Heart left ventricle (tissue), 16 donors: ENCODE data around the gene MEF2D. TPM values are rescaled to one million over a fixed set of nuclear protein-coding genes. Genes with fewer than 3 reads are reported as not detected.
A peak's percentile ranks its signal among the peaks of the same experiment; 100 is the strongest.

Source experiments
- ATAC-seq, 4 donors: fragments of 200-7000 bp; cut with Tn5 transposase; one replicate each; pipeline ENCODE4 v1.9.1; 2020 to 2022; ENCODE audit warnings: moderate library complexity in 4 of 4, mild to moderate bottlenecking in 3 of 4, moderate number of reproducible peaks in 1 of 4
- DNase-seq, 5 donors: peaks; one replicate each; pipeline ENCODE4 v3.0.0-alpha.2; 2020
- H3K27ac ChIP-seq, 12 donors: fragments of 200-600 bp; sonication (generic) in 4 of 12; one replicate each; pipeline versions ENCODE4 v1.5.0 to v1.8.0; 2016 to 2022; ENCODE audit warnings: mild to moderate bottlenecking in 2 of 12
- H3K27me3 ChIP-seq, 9 donors: fragments of 200-600 bp; sonication (generic) in 2 of 9; one replicate each; pipeline versions ENCODE4 v1.5.1 to v1.8.0; 2016 to 2022; ENCODE audit warnings: mild to moderate bottlenecking in 3 of 9
- H3K36me3 ChIP-seq, 9 donors: fragments of 200-600 bp; sonication (generic) in 2 of 9; one replicate each; pipeline versions ENCODE4 v1.5.0 to v1.8.0; 2018 to 2022; ENCODE audit warnings: mild to moderate bottlenecking in 2 of 9
- H3K4me1 ChIP-seq, 12 donors: fragments of 200-600 bp; sonication (generic) in 4 of 12; one replicate each; pipeline versions ENCODE4 v1.5.0 to v1.8.0; 2016 to 2022; ENCODE audit warnings: mild to moderate bottlenecking in 3 of 12
- H3K4me3 ChIP-seq, 12 donors: fragments of 200-600 bp; sonication (generic) in 4 of 12; one replicate each; pipeline versions ENCODE4 v1.5.0 to v1.8.0; 2017 to 2022; ENCODE audit warnings: mild to moderate bottlenecking in 9 of 12, moderate library complexity in 4 of 12
- H3K9me3 ChIP-seq, 12 donors: fragments of 200-600 bp; sonication (generic) in 4 of 12; one replicate each; pipeline versions ENCODE4 v1.5.0 to v1.8.0; 2016 to 2022; ENCODE audit warnings: mild to moderate bottlenecking in 1 of 12
- CTCF ChIP-seq, 12 donors: fragments of 200-600 bp; sonication (generic) in 4 of 12; IDR thresholded peaks; one replicate each; pipeline versions ENCODE4 v1.5.0 to v1.8.0; 2018 to 2022; ENCODE audit warnings: antibody characterized with exemption in 12 of 12, mild to moderate bottlenecking in 5 of 12
- POLR2A ChIP-seq, 2 donors: fragments of 450-650 bp; IDR thresholded peaks; one replicate each; pipeline ENCODE4 v1.6.1; 2017; ENCODE audit warnings: antibody characterized with exemption in 2 of 2, mild to moderate bottlenecking in 2 of 2, moderate library complexity in 2 of 2
- WGBS, 4 donors: extraction: QIAGEN DNeasy Blood & Tissue Kit in 2 of 4; methylation state at CpG; one replicate each; pipeline versions ENCODE4 v1.1.5 to v1.1.7; 2013 to 2018; 5-methylcytosine and 5-hydroxymethylcytosine counted together
- intact Hi-C, 10 donors: fragments of 100-400 bp; cut with DNase I; formaldehyde crosslinking; loops; one replicate each; pipeline versions ENCODE4 v1.11.1 to v1.14.2; 2022
- long read RNA-seq, 3 donors: library from polyadenylated mRNA; unstranded; transcript quantifications; one replicate each; pipeline ENCODE4 v2.0.0, GENCODE V29; 2020 to 2021
- polyA plus RNA-seq, 2 donors: library from polyadenylated mRNA; stranded (reverse); fragments of 200-250 nt; gene quantifications; one replicate each; pipeline ENCODE4 v1.2.3, GENCODE V29; 2013
- total RNA-seq, 9 donors: library from RNA; depleted of rRNA in 2 of 9; stranded (reverse); fragments of >200 nt in 2 of 9; fragmentation: NEBNext Ultra II Directional in 3 of 9; extraction: Animal tissue kit (Norgen Biotek cat#: 25700) in 3 of 9; gene quantifications; one replicate each; pipeline versions ENCODE4 v1.1.0 to v1.2.4, GENCODE V29; 2016 to 2023
- donor health status: ischemic (EF 13 %, LVEDD 7.1; RV severe dilation, severe dysfunction).
- donor health status: healthy with polysubstance abuse.
- donor health status: DM: no; HTN: yes; CAD: no.
- donor health status: DM: no; HTN: no; CAD: no.
- donor health status: ischemic (EF 25% LVEDD 6.9; RV normal size, moderate dysfunction).
- donor health status: ischemic (EF 25% LVEDD 5.7; RV mildly dilated, moderate dysfunction).
- donor health status: healthy.
- donor health status: DM: yes; HTN: yes; CAD: no.
- donor health status: ischemic (EF 35%, LVEDD 5.7; RV mildly dilated, moderate dysfunction).
- donor health status: nonischemic (EF 11% LVEDD 7.7; RV severe dilation, severe dysfunction).
- donor health status: DM: yes; HTN: yes; CAD: no.
- donor health status: PGD.
- donor health status: ischemic (EF 29% LVEDD 5.4; RV normal size, mild dysfunction).
- donor health status: nonischemic (EF 23%, LVEDD 6.1; RV moderate dilation, normal function).

The MEF2D gene
- total RNA-seq (100 to 1,000 TPM in 3 of 9 donors, 10 to 100 TPM in 6; 75.0 to 203 (median 93.2) TPM), polyA plus RNA-seq (10 to 100 TPM; 40.5 to 68.8 TPM)
- long read RNA-seq, donor 1, full-length matches to known transcripts: 4 of 70 reads
- long read RNA-seq, donor 1, partial matches to known transcripts: 51 of 70 reads
- long read RNA-seq, donor 1, other reads (novel, unspliced or antisense): 15 of 70 reads
- long read RNA-seq, donor 2, partial matches to known transcripts: 20 of 41 reads
- long read RNA-seq, donor 2, other reads (novel, unspliced or antisense): 21 of 41 reads
- long read RNA-seq, donor 3, full-length matches to known transcripts: 4 of 79 reads
- long read RNA-seq, donor 3, partial matches to known transcripts: 38 of 79 reads
- long read RNA-seq, donor 3, other reads (novel, unspliced or antisense): 37 of 79 reads

- WGBS, 4 donors: 0 to 3% (median 0%) methylated on average over 19 to 27 of the region's 27 CpGs; no CpG with 5 or more reads in 1 of the 4 donors
- no peak for ATAC-seq
- intact Hi-C loops: loop anchor here in 8 of 10 donors (2.0 to 10.0 kb wide), 12 partner anchors 36 to 376 kb away; partner anchors contain the start of genes GPATCH4 (in 2 of the 8), HDGF (in 1 of the 8), NAXE (in 1 of the 8) and NES (in 1 of the 8)
Observed at GRCh38 chr1:156500543-156500792, at the start of gene MEF2D. Gene MEF2D, minus strand, starts transcription at chr1:156500775. Its CDS starts 17,483 bp downstream, at chr1:156483292.

GRCh38 chr1:156550346-156550745, 49.8 kb upstream of the MEF2D start:
- ATAC-seq (peak; percentile 59 to 86 (median 64)), DNase-seq (peak in 2 of 5 donors; percentile 40 to 72)
- peaks cover 0 to 10% (median 0%) of the 10 kb centered on the region in 9 donors for H3K36me3 ChIP-seq
- H3K4me3 ChIP-seq: no peak overlapping the region
- no peak for TF ChIP-seq CTCF (IDR thresholded peaks at IDR 0.05)
- no peak for TF ChIP-seq POLR2A (IDR thresholded peaks at IDR 0.05)
- H3K4me1 ChIP-seq: peaks cover 0 to 28% (median 0%) of the 10 kb centered on the region in 12 donors
- H3K9me3 ChIP-seq: no peaks in the 10 kb centered on the region
- H3K27ac ChIP-seq: no peak overlapping the region
- H3K27me3 ChIP-seq: no peaks in the 10 kb centered on the region
- intact Hi-C loops: no loop called here
- WGBS, 4 donors: 67 to 75% (median 70%) methylated on average over 5 of the region's 5 CpGs

More at GRCh38 chr1:156500543-156500792, at the start of gene MEF2D:
- Histone ChIP-seq H3K4me3 (peak within 1 kb of the TSS; percentile 69 to 100 (median 95)), H3K27me3 (no peaks in the 10 kb centered on the region), H3K9me3 (no peaks in the 10 kb centered on the region), H3K4me1 (peaks cover 37 to 76% (median 69%) of the 10 kb centered on the region in 12 donors), H3K36me3 (peaks cover 0 to 4% (median 0%) of the 10 kb centered on the region in 9 donors), H3K27ac (peak within 1 kb of the TSS; percentile 98 to 100 (median 100))
- TF ChIP-seq POLR2A (IDR thresholded peaks at IDR 0.05) (peak; percentile 91 to 94), CTCF (IDR thresholded peaks at IDR 0.05) (no peak)
- DNase-seq: no peak

- Histone ChIP-seq H3K9me3 (no peaks in the 10 kb centered on the region), H3K27me3 (no peaks in the 10 kb centered on the region), H3K4me3 (no peak overlapping the region), H3K4me1 (peaks cover 0 to 28% (median 0%) of the 10 kb centered on the region in 12 donors), H3K36me3 (peaks cover 0 to 10% (median 0%) of the 10 kb centered on the region in 9 donors), H3K27ac (no peak overlapping the region)
- WGBS, 4 donors: 80 to 93% (median 92%) methylated on average over 1 of the region's 1 CpG
- intact Hi-C loops: loop anchor here in 1 of 10 donors (10.0 kb wide), 1 partner anchor 165 kb away; no protein-coding TSS in a partner anchor
- DNase-seq (no peak), ATAC-seq (no peak)
- TF ChIP-seq POLR2A (IDR thresholded peaks at IDR 0.05): no peak
- TF ChIP-seq CTCF (IDR thresholded peaks at IDR 0.05): no peak
Observed at GRCh38 chr1:156549831-156550230, 49.3 kb upstream of the MEF2D start.

GRCh38 chr1:156549390-156549789, 48.8 kb upstream of the MEF2D start:
- no peaks in the 10 kb centered on the region for H3K27me3 ChIP-seq
- 76 to 83% (median 79%) methylated on average over 2 of the region's 2 CpGs for WGBS, 4 donors
- H3K27ac ChIP-seq: no peak overlapping the region
- TF ChIP-seq POLR2A (IDR thresholded peaks at IDR 0.05) (no peak), CTCF (IDR thresholded peaks at IDR 0.05) (no peak)
- peaks cover 0 to 10% (median 0%) of the 10 kb centered on the region in 9 donors for H3K36me3 ChIP-seq
- no peaks in the 10 kb centered on the region for H3K9me3 ChIP-seq
- H3K4me3 ChIP-seq: no peak overlapping the region
- intact Hi-C loops: loop anchor here in 1 of 10 donors (10.0 kb wide), 1 partner anchor 165 kb away; no protein-coding TSS in a partner anchor
- H3K4me1 ChIP-seq: peaks cover 0 to 23% (median 0%) of the 10 kb centered on the region in 12 donors
- no peak for DNase-seq
- no peak for ATAC-seq
